HCT116 (cell line): ENCODE data around the gene ZNF154. TPM values are rescaled to one million over a fixed set of nuclear protein-coding genes. Genes with fewer than 3 reads are reported as not detected.

ENCODE experiments used
- ATAC-seq: fragments of 200-7000 bp; cut with Tn5 transposase; 2 replicates; pipeline ENCODE4 v1.9.1; 2020; ENCODE audit warnings: mild to moderate bottlenecking, moderate library complexity
- BruUV-seq: library from RNA; stranded (reverse); fragments of 400-500 nt; replicated peaks from 2 replicates; lab custom pipeline; 2021; lab: Mats Ljungman, UMichigan
- CTCF ChIA-PET: fragments of 300-600 bp; sonication (Branson Sonifier 250); formaldehyde crosslinking; loops from one replicate; lab custom pipeline; 2021; ENCODE audit warnings: antibody characterized with exemption; lab: Charles Lee
- POLR2A ChIA-PET: fragments of 300-600, 350-600 bp; sonication (Branson Sonifier 250); formaldehyde crosslinking; loops from one replicate; lab custom pipeline; 2021; ENCODE audit warnings: antibody characterized with exemption; lab: Charles Lee
- RAD21 ChIA-PET, 2 experiments: fragments of 300-600 bp; sonication (Branson Sonifier 250); formaldehyde crosslinking; loops; one replicate each; lab custom pipeline; 2023; ENCODE audit warnings: low total read pairs in 2 of 2; ENCODE audit not compliant: uncharacterized antibody in 2 of 2, unreplicated experiment in 2 of 2, low non-redundant PET in 1 of 2; lab: Charles Lee
- DNase-seq: peaks from one replicate; pipeline ENCODE4 v3.0.0-alpha.2; 2010; ENCODE audit warnings: low read depth, low spot score
- H2AFZ ChIP-seq: fragments of 200-600 bp; shearing (Covaris generic), sonication (generic); 2 replicates; pipeline ENCODE4 v1.6.1; 2017; ENCODE audit warnings: low read depth, mixed run types, mixed read lengths, antibody characterized with exemption, low read length; ENCODE audit not compliant: poor library complexity, severe bottlenecking
- H3K27ac ChIP-seq: 2 replicates; pipeline ENCODE4 v1.5.1; 2012; ENCODE audit warnings: low read depth, low read length
- H3K27me3 ChIP-seq: fragments of 200-600 bp; sonication (generic); 2 replicates; pipeline ENCODE4 v1.6.1; 2016; ENCODE audit warnings: mixed run types, low read length, mixed read lengths; ENCODE audit not compliant: insufficient read depth
- H3K36me3 ChIP-seq, 2 experiments: fragments of 200-500 bp in 1 of 2; fragments of 200-600 bp in 1 of 2; sonication (Bioruptor generic) in 1 of 2; sonication (generic) in 1 of 2; 2 replicates each; pipeline versions ENCODE4 v1.5.1 to v1.6.1; 2014 to 2016; ENCODE audit warnings: low read length in 2 of 2, inconsistent platforms in 1 of 2, mixed read lengths in 1 of 2, mixed run types in 1 of 2; ENCODE audit not compliant: insufficient read depth in 2 of 2, control insufficient read depth in 1 of 2
- H3K4me1 ChIP-seq, 2 experiments: fragments of 200-600 bp in 1 of 2; sonication (generic) in 1 of 2; 2 replicates each; pipeline versions ENCODE4 v1.5.1 to v1.6.1; 2012 to 2017; ENCODE audit warnings: low read length in 2 of 2, inconsistent platforms in 1 of 2, mild to moderate bottlenecking in 1 of 2, mixed read lengths in 1 of 2, mixed run types in 1 of 2, moderate library complexity in 1 of 2; ENCODE audit not compliant: insufficient read depth in 2 of 2, control insufficient read depth in 1 of 2
- H3K4me2 ChIP-seq: fragments of 200-600 bp; sonication (generic); 2 replicates; pipeline ENCODE4 v1.6.1; 2017; ENCODE audit warnings: mixed run types, low read length, mixed read lengths
- H3K4me3 ChIP-seq, 2 experiments: fragments of 200-600 bp in 1 of 2; sonication (generic) in 1 of 2; replicated peaks in 1 of 2; 2 replicates each; pipeline ENCODE4 v1.5.1; 2011 to 2016; ENCODE audit warnings: low read length in 2 of 2, control low read depth in 1 of 2, low read depth in 1 of 2, mild to moderate bottlenecking in 1 of 2, mixed read lengths in 1 of 2, mixed run types in 1 of 2
- H3K79me2 ChIP-seq: fragments of 200-600 bp; sonication (generic); 2 replicates; pipeline ENCODE4 v1.6.1; 2017; ENCODE audit warnings: mild to moderate bottlenecking, mixed run types, low read length, moderate library complexity, mixed read lengths; ENCODE audit not compliant: insufficient read depth
- H3K9ac ChIP-seq: fragments of 200-600 bp; sonication (generic); 2 replicates; pipeline ENCODE4 v1.6.1; 2016; ENCODE audit warnings: low read length, mixed read lengths
- H3K9me2 ChIP-seq: fragments of 200-600 bp; sonication (generic), shearing (Covaris generic); 2 replicates; pipeline ENCODE4 v1.6.1; 2017; ENCODE audit warnings: mixed run types, mild to moderate bottlenecking, moderate library complexity; ENCODE audit not compliant: insufficient read depth
- H3K9me3 ChIP-seq, 2 experiments: fragments of 200-500 bp in 1 of 2; fragments of 200-600 bp in 1 of 2; sonication (Bioruptor generic) in 1 of 2; sonication (generic) in 1 of 2; 2 replicates each; pipeline ENCODE4 v1.6.1; 2014 to 2017; ENCODE audit warnings: low read length in 2 of 2, mixed read lengths in 2 of 2, inconsistent platforms in 1 of 2, low read depth in 1 of 2, mild to moderate bottlenecking in 1 of 2, mixed run types in 1 of 2, moderate library complexity in 1 of 2; ENCODE audit not compliant: control insufficient read depth in 1 of 2, insufficient read depth in 1 of 2
- H4K20me1 ChIP-seq: fragments of 200-600 bp; sonication (generic), shearing (Covaris generic); 2 replicates; pipeline ENCODE4 v1.6.1; 2017; ENCODE audit warnings: mixed run types, mild to moderate bottlenecking, moderate library complexity; ENCODE audit not compliant: insufficient read depth
- EZH2phosphoT487 ChIP-seq: fragments of 200-600 bp; IDR thresholded peaks from 2 replicates; pipeline ENCODE4 v1.6.1; 2018; ENCODE audit warnings: antibody characterized with exemption, borderline replicate concordance
- SP1 ChIP-seq: IDR thresholded peaks from 2 replicates; pipeline ENCODE4 v1.6.1; 2012; ENCODE audit warnings: low read depth
- intact Hi-C: fragments of 100-400 bp; cut with micrococcal nuclease; formaldehyde crosslinking; loops from 2 replicates; pipeline ENCODE4 v1.10.0; 2022
- total RNA-seq: library from RNA; stranded (reverse); gene quantifications from one replicate; pipeline ENCODE4 v1.2.1, GENCODE V29; 2021; ENCODE audit not compliant: unreplicated experiment
- TF ChIP-seq, protein P1 (sequence below), 3 experiments: fragments of 200-600 bp in 1 of 3; sonication (generic) in 1 of 3; IDR thresholded peaks in 2 of 3; conservative IDR thresholded peaks in 1 of 3; 2 replicates each; pipeline ENCODE4 v1.5.1; 2012 to 2017; ENCODE audit warnings: low read depth in 2 of 3, low read length in 2 of 3, antibody characterized with exemption in 1 of 3, borderline replicate concordance in 1 of 3, control low read depth in 1 of 3, mild to moderate bottlenecking in 1 of 3, mixed read lengths in 1 of 3, mixed run types in 1 of 3, moderate library complexity in 1 of 3; ENCODE audit not compliant: insufficient read depth in 1 of 3
- TF ChIP-seq, protein P2 (sequence below): IDR thresholded peaks from 2 replicates; pipeline ENCODE4 v1.6.1; 2012; ENCODE audit warnings: low read depth

Gene ZNF154
- total RNA-seq, 1 experiment from 2014 or later = 0.10 TPM

DNA sequence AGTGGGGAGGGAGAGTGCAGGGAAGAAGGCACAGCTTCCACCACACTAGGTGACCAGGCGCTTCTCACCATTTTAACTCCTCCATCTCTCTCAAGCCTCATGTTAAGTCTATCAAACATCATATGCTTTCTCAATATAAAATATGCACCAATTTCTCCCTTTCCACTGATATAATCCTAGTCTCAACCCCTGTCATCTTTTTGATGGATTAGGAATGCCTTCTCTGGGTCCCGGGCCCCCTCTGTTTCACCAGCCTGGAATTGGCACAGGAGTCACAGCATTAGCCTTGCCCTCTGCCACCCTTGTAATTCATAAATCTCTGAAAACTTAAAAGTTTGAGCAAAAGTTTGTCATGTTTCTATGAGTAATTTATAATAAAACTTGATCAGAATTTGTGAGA lies 40.4 kb downstream of the ZNF154 start, which contains the start of gene ZSCAN4:
ZSCAN4 (plus strand) TSS at position 301 of the 400 bp plus-strand sequence. CDS start 7,211 bp downstream, outside the sequence.
- POLR2A ChIA-PET = no interaction called here
- TF ChIP-seq, protein P1, sequence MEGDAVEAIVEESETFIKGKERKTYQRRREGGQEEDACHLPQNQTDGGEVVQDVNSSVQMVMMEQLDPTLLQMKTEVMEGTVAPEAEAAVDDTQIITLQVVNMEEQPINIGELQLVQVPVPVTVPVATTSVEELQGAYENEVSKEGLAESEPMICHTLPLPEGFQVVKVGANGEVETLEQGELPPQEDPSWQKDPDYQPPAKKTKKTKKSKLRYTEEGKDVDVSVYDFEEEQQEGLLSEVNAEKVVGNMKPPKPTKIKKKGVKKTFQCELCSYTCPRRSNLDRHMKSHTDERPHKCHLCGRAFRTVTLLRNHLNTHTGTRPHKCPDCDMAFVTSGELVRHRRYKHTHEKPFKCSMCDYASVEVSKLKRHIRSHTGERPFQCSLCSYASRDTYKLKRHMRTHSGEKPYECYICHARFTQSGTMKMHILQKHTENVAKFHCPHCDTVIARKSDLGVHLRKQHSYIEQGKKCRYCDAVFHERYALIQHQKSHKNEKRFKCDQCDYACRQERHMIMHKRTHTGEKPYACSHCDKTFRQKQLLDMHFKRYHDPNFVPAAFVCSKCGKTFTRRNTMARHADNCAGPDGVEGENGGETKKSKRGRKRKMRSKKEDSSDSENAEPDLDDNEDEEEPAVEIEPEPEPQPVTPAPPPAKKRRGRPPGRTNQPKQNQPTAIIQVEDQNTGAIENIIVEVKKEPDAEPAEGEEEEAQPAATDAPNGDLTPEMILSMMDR (IDR thresholded peaks at IDR 0.05 in 2 of 3, conservative IDR thresholded peaks at IDR 0.05 in 1 of 3; ENCODE audit: borderline replicate concordance in 1 of 3, insufficient read depth in 1 of 3, low read depth in 2 of 3, low read length in 2 of 3) = no peak
- TF ChIP-seq, protein P2, sequence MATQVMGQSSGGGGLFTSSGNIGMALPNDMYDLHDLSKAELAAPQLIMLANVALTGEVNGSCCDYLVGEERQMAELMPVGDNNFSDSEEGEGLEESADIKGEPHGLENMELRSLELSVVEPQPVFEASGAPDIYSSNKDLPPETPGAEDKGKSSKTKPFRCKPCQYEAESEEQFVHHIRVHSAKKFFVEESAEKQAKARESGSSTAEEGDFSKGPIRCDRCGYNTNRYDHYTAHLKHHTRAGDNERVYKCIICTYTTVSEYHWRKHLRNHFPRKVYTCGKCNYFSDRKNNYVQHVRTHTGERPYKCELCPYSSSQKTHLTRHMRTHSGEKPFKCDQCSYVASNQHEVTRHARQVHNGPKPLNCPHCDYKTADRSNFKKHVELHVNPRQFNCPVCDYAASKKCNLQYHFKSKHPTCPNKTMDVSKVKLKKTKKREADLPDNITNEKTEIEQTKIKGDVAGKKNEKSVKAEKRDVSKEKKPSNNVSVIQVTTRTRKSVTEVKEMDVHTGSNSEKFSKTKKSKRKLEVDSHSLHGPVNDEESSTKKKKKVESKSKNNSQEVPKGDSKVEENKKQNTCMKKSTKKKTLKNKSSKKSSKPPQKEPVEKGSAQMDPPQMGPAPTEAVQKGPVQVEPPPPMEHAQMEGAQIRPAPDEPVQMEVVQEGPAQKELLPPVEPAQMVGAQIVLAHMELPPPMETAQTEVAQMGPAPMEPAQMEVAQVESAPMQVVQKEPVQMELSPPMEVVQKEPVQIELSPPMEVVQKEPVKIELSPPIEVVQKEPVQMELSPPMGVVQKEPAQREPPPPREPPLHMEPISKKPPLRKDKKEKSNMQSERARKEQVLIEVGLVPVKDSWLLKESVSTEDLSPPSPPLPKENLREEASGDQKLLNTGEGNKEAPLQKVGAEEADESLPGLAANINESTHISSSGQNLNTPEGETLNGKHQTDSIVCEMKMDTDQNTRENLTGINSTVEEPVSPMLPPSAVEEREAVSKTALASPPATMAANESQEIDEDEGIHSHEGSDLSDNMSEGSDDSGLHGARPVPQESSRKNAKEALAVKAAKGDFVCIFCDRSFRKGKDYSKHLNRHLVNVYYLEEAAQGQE = no peak
- TF ChIP-seq EZH2phosphoT487 = no peak
- no peak for TF ChIP-seq SP1
- ATAC-seq = no peak

More for the DNA sequence above, 40.4 kb downstream of the ZNF154 start, which contains the start of gene ZSCAN4:
- ChIA-PET RAD21 (no interaction called here), CTCF (no interaction called here)
- Histone ChIP-seq H3K9me2 (no peaks in the 10 kb centered on the region), H3K79me2 (no peaks in the 10 kb centered on the region), H3K4me3 (no peak within 1 kb of the TSS), H3K36me3 (no peaks in the 10 kb centered on the region), H3K27me3 (no peaks in the 10 kb centered on the region), H3K27ac (no peak within 1 kb of the TSS), H3K9me3 (no peaks in the 10 kb centered on the region), H4K20me1 (no peaks in the 10 kb centered on the region), H3K4me2 (no peak within 1 kb of the TSS), H3K4me1 (no peaks in the 10 kb centered on the region), H3K9ac (no peak within 1 kb of the TSS), H2AFZ (no peak within 1 kb of the TSS)
- DNase-seq = no peak
- intact Hi-C loops = no loop called here
- no TSS peak for BruUV-seq
